ENCODE results near the gene PAIP2.

GRCh38 chr5:139414581-139415130 is 73.0 kb downstream of the PAIP2 start:
- TF ChIP-seq EZH2phosphoT487 (IDR thresholded peaks at IDR 0.05; ENCODE audit: borderline replicate concordance, low read depth, low read length) (no peak), CTCF (conservative IDR thresholded peaks at IDR 0.05; ENCODE audit: low read length) (no peak)
